Neural crest cell (in vitro differentiated cells): ENCODE measurements around the gene UPF3B. TPM values are rescaled to one million over a fixed set of nuclear protein-coding genes. Genes with fewer than 3 reads are reported as not detected.

Source experiments
- DNase-seq: peaks from one replicate; pipeline ENCODE4 v3.0.0; 2021; ENCODE audit warnings: low read depth, mixed read lengths, low spot score
- H3K27ac Mint-ChIP-seq: one replicate; pipeline ENCODE4 v1.8.0; 2021; ENCODE audit warnings: mild to moderate bottlenecking, mixed read lengths; ENCODE audit not compliant: unreplicated experiment
- H3K27me3 Mint-ChIP-seq: 2 replicates; pipeline ENCODE4 v1.8.0; 2021; ENCODE audit warnings: low read depth, mild to moderate bottlenecking, mixed read lengths
- H3K36me3 Mint-ChIP-seq: 2 replicates; pipeline ENCODE4 v1.8.0; 2021; ENCODE audit warnings: low read depth, mild to moderate bottlenecking, mixed read lengths
- H3K4me1 Mint-ChIP-seq: 2 replicates; pipeline ENCODE4 v1.8.0; 2021; ENCODE audit warnings: mixed read lengths
- H3K4me3 Mint-ChIP-seq: one replicate; pipeline ENCODE4 v1.8.0; 2021; ENCODE audit warnings: mild to moderate bottlenecking, mixed read lengths
- H3K9me3 Mint-ChIP-seq: 2 replicates; pipeline ENCODE4 v1.8.0; 2021; ENCODE audit warnings: mixed read lengths
- total RNA-seq: library from RNA; stranded (reverse); gene quantifications from 2 replicates; pipeline ENCODE4 v1.2.1, GENCODE V29; 2021
- TF ChIP-seq, protein P1 (sequence below): fragments of 200-600 bp; sonication (generic); conservative IDR thresholded peaks from 2 replicates; pipeline ENCODE4 v1.5.0; 2021; ENCODE audit warnings: antibody characterized with exemption, mild to moderate bottlenecking

Gene UPF3B
- total RNA-seq, 1 donor from 2014 or later = 20.1 TPM

DNA sequence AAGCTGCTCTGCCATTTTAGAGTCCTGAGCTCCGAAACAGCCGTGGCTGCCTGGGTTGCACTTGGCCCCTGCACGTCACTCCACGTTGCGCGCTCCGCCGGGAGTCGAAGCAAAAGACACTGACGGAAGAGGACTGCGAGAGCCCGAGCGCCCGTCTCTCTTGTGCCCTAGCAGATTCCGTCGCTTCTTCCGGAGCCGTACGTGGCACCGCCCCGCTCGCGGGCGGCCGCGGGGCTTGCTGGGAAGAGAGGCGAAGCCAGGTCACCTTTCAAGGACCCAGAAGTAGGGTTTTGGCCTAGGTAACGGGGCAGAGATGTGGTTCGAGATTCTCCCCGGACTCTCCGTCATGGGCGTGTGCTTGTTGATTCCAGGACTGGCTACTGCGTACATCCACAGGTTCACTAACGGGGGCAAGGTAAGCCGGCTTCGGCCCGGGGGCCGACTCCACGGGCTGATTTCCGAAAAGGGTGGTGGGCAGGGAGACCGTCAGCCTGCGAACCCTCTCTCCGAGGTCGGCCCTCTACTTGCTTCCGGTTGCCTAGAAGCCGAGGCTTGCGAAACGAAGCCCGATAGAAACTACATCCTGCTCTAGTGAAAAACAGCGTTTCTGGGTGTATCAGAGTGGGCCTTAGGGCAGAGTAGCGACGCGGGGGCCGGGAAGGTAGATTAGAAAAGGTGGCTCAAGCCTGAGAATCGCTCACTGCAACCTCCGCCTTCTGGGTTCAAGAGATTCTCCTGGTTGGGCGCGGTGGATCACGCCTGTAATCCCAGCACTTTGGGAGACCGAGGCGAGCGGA is 19.0 kb upstream of the UPF3B start, which contains the start of the genes NDUFA1 and RNF113A:
TSS of gene NDUFA1 (plus strand) at position 234 of the 797 bp plus-strand sequence. CDS start at position 314, 80 bp downstream.
TSS of gene RNF113A (minus strand) at position 135 of the 797 bp plus-strand sequence. CDS start at position 15, 120 bp downstream.
- peaks cover 19% of the 10 kb centered on the region for H3K4me1 Mint-ChIP-seq
- DNase-seq = peak; percentile 58
- H3K9me3 Mint-ChIP-seq = no peaks in the 10 kb centered on the region
- peaks cover 5% of the 10 kb centered on the region for H3K36me3 Mint-ChIP-seq
- H3K4me3 Mint-ChIP-seq = peak within 1 kb of the TSS; percentile 95
- TF ChIP-seq, protein P1, sequence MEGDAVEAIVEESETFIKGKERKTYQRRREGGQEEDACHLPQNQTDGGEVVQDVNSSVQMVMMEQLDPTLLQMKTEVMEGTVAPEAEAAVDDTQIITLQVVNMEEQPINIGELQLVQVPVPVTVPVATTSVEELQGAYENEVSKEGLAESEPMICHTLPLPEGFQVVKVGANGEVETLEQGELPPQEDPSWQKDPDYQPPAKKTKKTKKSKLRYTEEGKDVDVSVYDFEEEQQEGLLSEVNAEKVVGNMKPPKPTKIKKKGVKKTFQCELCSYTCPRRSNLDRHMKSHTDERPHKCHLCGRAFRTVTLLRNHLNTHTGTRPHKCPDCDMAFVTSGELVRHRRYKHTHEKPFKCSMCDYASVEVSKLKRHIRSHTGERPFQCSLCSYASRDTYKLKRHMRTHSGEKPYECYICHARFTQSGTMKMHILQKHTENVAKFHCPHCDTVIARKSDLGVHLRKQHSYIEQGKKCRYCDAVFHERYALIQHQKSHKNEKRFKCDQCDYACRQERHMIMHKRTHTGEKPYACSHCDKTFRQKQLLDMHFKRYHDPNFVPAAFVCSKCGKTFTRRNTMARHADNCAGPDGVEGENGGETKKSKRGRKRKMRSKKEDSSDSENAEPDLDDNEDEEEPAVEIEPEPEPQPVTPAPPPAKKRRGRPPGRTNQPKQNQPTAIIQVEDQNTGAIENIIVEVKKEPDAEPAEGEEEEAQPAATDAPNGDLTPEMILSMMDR = no peak
- H3K27ac Mint-ChIP-seq = peak within 1 kb of the TSS; percentile 98
- no peaks in the 10 kb centered on the region for H3K27me3 Mint-ChIP-seq

DNA sequence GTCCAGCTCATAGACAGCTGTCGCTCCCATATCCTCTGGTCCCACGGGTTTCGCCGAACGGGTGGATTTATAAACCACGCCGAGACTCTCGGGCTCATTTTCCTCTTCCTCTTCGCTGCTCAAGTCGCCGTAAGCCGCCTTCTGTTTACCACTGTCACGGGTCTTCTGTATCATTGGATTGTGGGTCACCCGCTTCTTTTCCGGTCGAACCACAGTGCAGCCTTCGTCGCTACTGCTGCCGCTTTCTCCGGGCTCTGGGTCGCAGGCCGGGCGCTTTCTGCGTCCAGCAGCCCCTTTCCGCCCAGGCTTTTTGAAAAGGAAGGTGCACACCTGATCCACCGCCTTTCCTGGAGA is 18.5 kb upstream of the UPF3B start:
- H3K27ac Mint-ChIP-seq = peak overlapping the region; percentile 98
- H3K27me3 Mint-ChIP-seq = no peaks in the 10 kb centered on the region
- DNase-seq = no peak
- peaks cover 19% of the 10 kb centered on the region for H3K4me1 Mint-ChIP-seq
- no peaks in the 10 kb centered on the region for H3K9me3 Mint-ChIP-seq
- TF ChIP-seq, protein P1 = no peak
- peaks cover 5% of the 10 kb centered on the region for H3K36me3 Mint-ChIP-seq
- peak overlapping the region; percentile 95 for H3K4me3 Mint-ChIP-seq

DNA sequence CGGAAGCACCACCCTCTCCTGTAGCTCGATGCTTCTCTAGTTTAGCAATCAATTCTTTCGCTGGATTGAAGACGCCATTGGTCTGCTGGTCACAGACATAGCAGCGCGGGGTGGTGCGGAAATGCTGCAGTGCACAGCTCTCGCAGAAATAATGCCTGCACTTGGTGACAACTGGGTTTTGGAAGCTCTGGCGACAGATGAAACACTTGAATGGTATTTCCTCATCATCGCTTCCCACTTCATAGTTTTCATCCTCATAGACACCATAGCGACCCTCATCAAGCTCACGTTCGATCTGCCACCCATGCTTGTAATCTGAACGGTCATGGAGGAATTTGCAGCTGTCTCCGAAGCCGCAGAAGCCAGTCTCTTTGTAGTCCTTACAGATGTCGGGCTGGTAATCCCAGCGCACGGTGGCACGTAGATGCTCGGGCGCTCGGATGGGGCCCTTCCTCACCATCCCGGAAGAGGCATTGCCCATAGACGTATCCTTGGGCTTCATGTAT is 17.9 kb upstream of the UPF3B start:
- TF ChIP-seq, protein P1 = no peak
- no peaks in the 10 kb centered on the region for H3K9me3 Mint-ChIP-seq
- H3K4me3 Mint-ChIP-seq = peak overlapping the region; percentile 95
- no peaks in the 10 kb centered on the region for H3K27me3 Mint-ChIP-seq
- DNase-seq = no peak
- H3K36me3 Mint-ChIP-seq = peaks cover 5% of the 10 kb centered on the region
- peaks cover 19% of the 10 kb centered on the region for H3K4me1 Mint-ChIP-seq
- peak overlapping the region; percentile 98 for H3K27ac Mint-ChIP-seq

DNA sequence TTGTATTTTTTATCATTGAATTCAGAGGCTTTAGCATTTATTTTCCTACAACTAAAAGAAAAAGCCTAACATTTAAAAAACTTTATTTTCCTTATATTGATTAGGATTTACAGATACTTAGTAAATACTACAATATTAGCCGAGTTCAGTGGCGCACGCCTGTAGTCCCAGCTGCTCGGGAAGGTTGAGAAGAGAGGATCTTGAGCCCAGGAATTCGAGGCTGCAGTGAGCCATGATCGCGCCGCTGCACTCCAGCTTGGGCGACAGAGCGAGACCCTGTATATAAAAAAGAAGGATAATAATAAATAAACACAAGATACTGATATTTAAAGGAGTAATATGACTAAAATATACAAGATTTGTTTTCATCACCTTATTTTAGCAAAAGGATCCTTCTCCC is 681 bp upstream of the UPF3B start:
- H3K9me3 Mint-ChIP-seq = no peaks in the 10 kb centered on the region
- DNase-seq = no peak
- H3K36me3 Mint-ChIP-seq = peaks cover 12% of the 10 kb centered on the region

DNA sequence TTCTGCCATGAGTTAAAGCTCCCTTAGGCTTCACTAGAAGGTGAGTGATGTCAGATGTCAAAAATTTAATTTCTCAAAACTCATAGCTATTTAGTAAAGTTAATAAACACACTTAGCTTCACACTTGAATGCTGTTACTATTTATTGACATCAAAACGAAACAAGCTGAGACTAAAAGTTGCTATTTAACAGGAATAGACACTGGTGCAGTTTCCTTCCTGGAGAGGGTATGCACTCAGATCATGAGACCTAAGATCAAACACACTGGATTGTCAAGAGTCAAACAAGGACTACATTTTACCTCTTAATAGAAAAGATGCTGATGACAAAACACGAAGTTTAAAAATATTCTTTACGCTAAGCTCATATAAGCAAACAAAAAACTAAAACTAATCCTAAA is 18.9 kb downstream of the UPF3B start:
- Mint-ChIP-seq H3K4me3 (no peak overlapping the region), H3K27ac (no peak overlapping the region), H3K9me3 (peaks cover 6% of the 10 kb centered on the region), H3K4me1 (no peaks in the 10 kb centered on the region), H3K36me3 (peaks cover 25% of the 10 kb centered on the region), H3K27me3 (no peaks in the 10 kb centered on the region)
- DNase-seq = no peak
- TF ChIP-seq, protein P1 = no peak

More for the DNA sequence above, 681 bp upstream of the UPF3B start:
- TF ChIP-seq, protein P1 = no peak
- Mint-ChIP-seq H3K4me1 (peaks cover 14% of the 10 kb centered on the region), H3K27me3 (no peaks in the 10 kb centered on the region), H3K27ac (no peak overlapping the region), H3K4me3 (peak overlapping the region; percentile 99)
